HG03103 (cell line): ENCODE results near the gene STRA6.

Experiments
- ATAC-seq: cut with Tn5 transposase; IDR thresholded peaks from one replicate; pipeline ENCODE4 v1.9.1; 2021; ENCODE audit warnings: low read depth; ENCODE audit not compliant: unreplicated experiment

STRA6 gene

DNA sequence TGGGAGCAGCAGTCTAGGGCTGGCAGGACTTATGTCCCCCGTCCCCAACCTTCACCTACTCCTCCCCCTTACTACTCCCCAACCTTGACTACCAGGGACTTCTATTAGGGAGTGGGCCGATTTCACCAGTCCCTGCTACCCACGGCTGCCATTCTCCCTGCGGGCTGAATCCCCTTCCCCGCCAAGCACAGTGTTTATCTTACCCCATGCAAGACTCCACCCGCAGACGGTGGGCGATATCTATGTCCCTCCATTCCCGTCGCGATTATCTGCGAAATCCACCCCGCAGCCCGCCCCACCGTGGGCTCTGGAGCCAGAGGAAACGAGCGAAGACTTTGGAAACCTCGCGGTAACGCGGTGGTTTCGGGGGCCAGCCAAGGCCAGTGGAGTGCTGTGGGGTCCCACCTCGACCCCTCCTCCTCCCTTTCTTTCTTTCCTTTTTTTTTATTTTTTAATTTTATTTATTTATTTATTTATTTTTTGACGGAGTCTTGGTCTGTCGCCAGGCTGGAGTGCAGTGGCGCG is 67.5 kb downstream of the STRA6 start:
- ATAC-seq, result no peak

DNA sequence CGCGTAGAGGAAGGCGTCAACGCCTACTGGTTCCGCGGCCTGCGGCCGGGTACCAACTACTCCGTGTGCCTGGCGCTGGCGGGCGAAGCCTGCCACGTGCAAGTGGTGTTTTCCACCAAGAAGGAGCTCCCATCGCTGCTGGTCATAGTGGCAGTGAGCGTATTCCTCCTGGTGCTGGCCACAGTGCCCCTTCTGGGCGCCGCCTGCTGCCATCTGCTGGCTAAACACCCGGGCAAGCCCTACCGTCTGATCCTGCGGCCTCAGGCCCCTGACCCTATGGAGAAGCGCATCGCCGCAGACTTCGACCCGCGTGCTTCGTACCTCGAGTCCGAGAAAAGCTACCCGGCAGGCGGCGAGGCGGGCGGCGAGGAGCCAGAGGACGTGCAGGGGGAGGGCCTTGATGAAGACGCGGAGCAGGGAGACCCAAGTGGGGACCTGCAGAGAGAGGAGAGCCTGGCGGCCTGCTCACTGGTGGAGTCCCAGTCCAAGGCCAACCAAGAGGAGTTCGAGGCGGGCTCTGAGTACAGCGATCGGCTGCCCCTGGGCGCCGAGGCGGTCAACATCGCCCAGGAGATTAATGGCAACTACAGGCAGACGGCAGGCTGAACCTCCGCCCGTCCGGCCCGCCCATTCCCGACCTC is 68.1 kb downstream of the STRA6 start:
- ATAC-seq, result no peak

DNA sequence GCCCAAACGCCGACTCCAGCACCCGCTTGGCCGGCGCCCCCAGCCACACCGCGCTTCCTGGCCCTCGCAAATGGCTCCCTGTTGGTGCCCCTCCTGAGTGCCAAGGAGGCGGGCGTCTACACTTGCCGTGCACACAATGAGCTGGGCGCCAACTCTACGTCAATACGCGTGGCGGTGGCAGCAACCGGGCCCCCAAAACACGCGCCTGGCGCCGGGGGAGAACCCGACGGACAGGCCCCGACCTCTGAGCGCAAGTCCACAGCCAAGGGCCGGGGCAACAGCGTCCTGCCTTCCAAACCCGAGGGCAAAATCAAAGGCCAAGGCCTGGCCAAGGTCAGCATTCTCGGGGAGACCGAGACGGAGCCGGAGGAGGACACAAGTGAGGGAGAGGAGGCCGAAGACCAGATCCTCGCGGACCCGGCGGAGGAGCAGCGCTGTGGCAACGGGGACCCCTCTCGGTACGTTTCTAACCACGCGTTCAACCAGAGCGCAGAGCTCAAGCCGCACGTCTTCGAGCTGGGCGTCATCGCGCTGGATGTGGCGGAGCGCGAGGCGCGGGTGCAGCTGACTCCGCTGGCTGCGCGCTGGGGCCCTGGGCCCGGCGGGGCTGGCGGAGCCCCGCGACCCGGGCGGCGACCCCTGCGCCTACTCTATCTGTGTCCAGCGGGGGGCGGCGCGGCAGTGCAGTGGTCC is 68.7 kb downstream of the STRA6 start:
- no peak for ATAC-seq

DNA sequence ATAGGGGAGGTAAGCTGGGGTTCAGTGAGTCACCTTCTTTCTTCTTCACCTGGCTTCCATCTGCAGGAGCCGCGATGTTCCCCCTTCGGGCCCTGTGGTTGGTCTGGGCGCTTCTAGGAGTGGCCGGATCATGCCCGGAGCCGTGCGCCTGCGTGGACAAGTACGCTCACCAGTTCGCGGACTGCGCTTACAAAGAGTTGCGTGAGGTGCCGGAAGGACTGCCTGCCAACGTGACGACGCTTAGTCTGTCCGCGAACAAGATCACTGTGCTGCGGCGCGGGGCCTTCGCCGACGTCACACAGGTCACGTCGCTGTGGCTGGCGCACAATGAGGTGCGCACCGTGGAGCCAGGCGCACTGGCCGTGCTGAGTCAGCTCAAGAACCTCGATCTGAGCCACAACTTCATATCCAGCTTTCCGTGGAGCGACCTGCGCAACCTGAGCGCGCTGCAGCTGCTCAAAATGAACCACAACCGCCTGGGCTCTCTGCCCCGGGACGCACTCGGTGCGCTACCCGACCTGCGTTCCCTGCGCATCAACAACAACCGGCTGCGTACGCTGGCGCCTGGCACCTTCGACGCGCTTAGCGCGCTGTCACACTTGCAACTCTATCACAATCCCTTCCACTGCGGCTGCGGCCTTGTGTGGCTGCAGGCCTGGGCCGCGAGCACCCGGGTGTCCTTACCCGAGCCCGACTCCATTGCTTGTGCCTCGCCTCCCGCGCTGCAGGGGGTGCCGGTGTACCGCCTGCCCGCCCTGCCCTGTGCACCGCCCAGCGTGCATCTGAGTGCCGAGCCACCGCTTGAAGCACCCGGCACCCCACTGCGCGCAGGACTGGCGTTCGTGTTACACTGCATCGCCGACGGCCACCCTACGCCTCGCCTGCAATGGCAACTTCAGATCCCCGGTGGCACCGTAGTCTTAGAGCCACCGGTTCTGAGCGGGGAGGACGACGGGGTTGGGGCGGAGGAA is 69.6 kb downstream of the STRA6 start:
- ATAC-seq, result no peak

DNA sequence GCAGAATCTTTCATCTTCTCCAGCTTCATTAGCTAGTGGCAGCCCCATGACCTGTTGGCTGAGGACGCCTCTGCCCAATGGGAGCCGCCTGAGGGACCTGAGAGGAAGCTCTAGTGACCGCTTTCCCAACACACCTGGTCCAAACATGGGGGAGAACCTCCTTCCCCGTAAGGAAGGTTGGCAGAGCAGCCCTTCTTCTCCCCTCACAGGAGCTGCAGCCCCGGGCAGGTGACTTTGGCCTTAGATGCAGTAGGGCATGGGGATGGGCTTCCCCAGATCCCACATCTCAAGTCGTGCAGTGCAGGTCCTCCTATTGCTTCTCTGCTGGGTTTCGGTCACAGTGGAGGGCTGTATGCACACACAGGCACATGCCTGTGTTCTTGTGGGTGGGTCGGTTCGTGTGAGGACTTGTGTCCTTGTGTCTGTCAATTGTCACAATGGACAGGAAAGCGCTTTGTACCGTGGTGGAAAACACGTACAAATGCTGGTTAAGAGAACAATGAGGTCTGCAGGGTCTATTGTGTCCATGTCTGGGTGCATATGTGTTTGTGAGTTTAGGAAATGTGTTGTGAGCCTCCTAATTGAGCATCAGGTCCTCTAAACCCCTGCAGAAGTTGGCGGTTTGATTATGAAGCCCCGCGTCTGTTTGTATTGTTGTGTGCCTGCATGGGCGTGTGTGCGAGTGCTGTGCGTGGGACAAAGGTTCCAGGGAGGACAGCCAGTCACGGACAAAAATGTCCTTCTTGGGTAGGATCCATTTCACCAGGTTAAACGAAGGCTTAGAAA is 70.8 kb downstream of the STRA6 start:
- ATAC-seq, result no peak

DNA sequence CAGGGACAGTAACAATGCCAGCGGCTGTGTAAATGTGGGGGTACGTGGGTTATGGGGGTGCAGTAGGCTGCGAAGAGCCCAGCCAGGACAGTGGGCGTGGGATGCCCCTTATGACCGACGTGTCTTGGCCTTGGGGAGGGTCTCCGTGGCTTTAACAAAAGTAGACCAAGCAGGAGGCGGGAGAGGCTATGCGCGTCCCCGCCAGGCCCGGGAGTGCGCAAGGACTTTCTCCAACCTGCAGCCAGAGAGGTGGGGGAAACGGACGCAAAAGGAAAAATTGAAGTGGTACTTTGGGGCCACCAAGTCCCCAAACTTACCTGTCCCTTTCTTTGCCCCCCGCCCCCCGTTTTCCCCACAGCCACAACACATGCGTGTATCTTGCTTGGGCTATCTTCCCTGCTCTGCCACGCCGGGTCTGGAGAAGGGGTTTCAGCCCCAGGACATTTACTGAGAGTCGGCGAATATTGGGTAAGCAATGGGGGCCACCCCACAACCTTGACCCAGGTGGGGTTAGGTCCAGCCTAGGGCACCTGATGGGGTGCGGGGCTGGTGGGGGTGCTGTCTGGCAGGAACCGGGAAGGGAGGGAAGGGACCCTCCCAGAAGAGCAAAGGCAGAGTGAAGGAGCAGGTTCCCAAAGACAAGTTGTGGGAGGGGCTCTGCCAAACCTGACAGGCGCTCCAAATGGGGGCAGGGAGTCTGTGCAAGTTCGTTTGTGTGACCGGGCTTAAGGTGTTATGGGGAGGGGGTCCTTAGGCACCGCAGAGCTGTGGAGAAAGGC is 71.5 kb downstream of the STRA6 start:
- no peak for ATAC-seq

DNA sequence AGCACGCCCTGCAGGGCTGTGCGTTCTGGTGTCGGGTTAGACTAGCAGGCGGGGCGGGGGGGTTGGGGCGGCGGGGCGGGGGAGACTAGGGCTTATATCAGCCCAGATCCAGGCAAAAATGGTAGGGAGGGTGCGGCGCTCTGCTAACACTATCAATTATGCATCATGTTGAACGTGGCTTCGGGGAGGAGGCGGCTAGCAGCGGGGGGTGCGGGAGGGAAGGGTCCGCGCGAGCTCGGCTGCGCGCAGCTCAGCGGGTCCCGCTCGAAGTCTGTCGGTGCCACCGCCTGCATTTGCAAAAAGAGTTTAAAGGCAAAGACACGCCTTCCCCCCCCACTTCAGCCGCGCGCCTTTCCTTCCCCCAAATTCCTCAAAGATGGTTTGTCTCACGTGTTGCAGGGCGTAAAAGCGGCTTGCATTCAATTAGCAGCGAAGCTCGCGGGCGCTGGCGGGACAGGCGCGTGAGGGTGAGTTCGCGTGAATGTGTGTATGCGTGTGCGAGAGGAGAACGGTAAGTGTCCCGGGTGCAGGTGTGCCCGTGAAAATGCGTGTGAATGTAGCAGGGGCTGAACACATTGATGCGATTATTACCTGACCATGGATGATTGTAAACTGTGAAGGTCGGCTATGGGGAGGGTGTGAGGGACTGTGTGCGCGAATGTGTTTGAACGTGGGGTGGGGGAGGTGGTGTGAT is 72.3 kb downstream of the STRA6 start, which contains the start of gene ISLR2:
TSS of gene ISLR2 (plus strand) at position 432 of the 694 bp plus-strand sequence. CDS start 2,169 bp downstream, outside the sequence.
- no peak for ATAC-seq

DNA sequence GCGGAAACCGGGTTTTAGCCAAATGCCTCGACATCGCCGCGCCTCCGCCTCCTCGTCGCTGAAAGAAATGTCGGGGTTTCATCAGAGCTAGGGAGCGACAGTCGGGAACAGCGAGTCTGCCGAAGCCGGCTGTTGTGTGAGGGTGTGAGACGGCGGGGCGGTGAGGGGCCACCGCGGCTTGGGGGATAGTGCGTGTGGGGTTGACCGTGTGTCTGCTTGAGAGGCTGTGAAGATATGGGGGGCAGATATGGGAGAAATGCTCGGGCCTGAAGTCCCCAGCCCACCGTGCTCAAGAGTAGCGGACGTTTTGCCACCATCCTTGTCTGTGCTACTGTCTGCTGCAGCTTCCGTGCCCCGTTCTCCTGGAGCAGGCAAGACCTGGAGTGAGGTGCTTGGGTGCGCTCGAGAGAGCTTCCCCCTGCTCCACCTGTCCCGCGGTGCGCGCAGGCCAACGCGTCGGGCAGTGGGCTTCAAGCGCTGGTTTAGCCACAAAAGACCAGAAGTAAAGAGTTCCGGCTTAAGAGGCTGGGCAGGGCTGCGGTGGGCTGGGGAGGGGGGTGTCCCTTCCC is 72.9 kb downstream of the STRA6 start:
- no peak for ATAC-seq
